ENCODE measurements around the gene C3.

C3 gene

DNA sequence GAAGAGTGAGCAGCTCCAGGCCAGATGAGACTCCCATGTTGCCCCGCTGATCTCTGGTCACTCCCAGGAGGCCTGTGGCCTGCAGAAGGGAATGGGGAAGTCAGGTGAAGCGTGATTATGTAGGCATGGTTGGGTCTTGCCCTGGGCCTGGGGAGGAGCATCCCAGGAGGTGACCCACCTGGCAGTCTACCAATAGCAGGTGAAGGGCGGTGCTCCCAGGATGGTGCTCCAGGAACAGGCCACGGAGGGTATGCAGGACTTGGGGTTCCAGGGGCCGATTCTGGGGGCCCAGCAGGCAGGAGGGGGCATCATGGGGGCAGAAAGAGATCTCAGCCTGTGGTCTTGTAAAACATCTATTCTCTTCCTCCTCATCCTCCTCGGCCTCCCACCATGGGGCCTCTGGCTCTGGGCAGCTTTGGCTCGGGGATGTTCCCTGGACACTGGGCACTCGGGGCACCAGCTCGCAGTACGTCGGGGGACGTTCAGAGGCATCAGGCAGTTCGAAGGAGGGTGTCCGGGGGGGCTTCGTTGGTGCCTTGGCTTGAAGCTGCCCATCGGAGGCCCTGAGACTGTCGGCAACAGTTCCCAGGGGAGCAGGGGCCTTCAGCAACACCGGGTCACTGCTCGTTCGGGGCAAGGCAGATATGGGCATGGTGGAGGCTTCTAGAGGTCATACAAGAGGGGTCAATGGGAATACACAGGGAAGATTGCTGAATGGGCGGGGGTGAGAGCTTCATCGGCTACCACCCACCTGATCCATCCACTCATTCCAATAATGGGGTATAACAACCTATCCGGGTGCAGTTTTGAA is 34.4 kb upstream of the C3 start:
- Histone ChIP-seq H3K4me1 (ENCODE audit: control insufficient read depth in 1 of 2, insufficient read depth in 1 of 2, low read depth in 1 of 2, low read length in 1 of 2) (peaks cover 10 to 13% of the 10 kb centered on the region in 2 experiments), H3K9me3 (no peaks in the 10 kb centered on the region), H3K36me3 (no peaks in the 10 kb centered on the region), H3K27me3 (peaks cover 9% of the 10 kb centered on the region), H3K4me3 (ENCODE audit: low read depth in 1 of 2, low read length in 1 of 2) (no peak overlapping the region), H3K27ac (no peak overlapping the region)
- TF ChIP-seq, protein P1, sequence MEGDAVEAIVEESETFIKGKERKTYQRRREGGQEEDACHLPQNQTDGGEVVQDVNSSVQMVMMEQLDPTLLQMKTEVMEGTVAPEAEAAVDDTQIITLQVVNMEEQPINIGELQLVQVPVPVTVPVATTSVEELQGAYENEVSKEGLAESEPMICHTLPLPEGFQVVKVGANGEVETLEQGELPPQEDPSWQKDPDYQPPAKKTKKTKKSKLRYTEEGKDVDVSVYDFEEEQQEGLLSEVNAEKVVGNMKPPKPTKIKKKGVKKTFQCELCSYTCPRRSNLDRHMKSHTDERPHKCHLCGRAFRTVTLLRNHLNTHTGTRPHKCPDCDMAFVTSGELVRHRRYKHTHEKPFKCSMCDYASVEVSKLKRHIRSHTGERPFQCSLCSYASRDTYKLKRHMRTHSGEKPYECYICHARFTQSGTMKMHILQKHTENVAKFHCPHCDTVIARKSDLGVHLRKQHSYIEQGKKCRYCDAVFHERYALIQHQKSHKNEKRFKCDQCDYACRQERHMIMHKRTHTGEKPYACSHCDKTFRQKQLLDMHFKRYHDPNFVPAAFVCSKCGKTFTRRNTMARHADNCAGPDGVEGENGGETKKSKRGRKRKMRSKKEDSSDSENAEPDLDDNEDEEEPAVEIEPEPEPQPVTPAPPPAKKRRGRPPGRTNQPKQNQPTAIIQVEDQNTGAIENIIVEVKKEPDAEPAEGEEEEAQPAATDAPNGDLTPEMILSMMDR (IDR thresholded peaks at IDR 0.05), result no peak

DNA sequence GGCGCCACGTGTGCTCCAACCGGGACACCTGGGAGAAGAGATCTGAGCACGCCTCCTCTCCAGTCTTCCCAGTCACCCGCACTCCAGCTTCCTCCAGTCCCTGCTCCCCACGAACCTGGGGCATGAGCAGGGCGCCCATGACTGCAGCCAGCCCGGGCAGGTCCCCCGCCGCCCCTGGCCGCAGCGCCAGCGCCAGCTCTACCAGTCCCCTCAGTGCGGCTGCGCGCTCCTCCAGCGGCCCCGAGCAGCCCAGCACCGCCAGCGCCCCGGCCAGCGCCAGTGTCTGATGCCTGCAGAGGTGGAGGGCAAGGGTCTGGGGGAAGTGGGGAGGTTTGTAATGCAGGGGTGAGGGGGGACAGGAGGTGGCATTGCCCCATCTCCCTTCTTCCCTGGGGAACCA is 33.7 kb upstream of the C3 start:
- H3K27me3 ChIP-seq, result peaks cover 16% of the 10 kb centered on the region
- H3K36me3 ChIP-seq, result no peaks in the 10 kb centered on the region
- no peaks in the 10 kb centered on the region for H3K9me3 ChIP-seq
- TF ChIP-seq, protein P1 (IDR thresholded peaks at IDR 0.05), result no peak
- peaks cover 10 to 13% of the 10 kb centered on the region in 2 experiments for H3K4me1 ChIP-seq (ENCODE audit: control insufficient read depth in 1 of 2, insufficient read depth in 1 of 2, low read depth in 1 of 2, low read length in 1 of 2)
- H3K27ac ChIP-seq, result no peak overlapping the region
- H3K4me3 ChIP-seq (ENCODE audit: low read depth in 1 of 2, low read length in 1 of 2), result peak overlapping the region in 1 of 2 experiments; percentile 60

DNA sequence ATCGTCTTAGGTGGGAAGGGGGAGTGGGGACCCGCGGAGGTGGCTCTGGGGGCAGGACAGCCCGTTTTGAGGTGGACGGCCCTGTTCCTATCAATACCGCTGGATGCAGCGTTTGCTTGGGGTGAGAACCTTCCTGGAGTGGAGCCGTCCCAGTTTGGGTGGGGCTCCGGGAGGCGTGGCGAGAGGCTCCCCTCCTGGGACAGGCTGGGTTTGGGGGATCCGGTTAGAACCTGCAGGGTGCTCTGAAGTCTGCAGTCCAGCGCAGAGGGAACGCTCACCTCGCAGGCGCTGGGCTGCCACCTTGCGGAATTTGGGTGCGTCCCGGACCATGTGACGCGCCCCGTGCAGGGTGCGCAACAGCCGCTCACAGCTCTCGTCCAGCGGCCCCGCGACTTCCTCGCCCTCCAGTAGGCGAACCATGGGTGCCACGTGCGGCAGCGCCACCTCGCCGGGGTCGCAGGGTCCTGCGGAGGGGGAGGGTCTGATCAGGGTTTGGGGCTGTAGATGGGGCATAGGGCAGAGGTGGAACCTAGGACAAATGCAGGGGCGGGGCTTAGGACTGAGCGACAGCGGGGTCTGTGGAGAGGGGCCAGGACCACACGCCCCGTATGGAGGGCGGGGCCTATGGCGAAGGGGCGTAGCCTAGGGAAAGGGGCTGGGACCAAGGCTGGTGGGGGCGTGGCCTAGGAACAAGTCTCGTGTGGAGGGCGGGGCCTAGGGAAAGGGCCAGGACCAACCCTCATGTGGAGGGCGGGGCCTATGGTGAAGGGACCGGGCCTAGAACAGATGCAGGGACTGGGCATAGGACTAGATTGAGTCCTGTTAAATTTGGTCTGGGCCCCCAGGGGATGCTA is 33.0 kb upstream of the C3 start:
- H3K4me1 ChIP-seq (ENCODE audit: control insufficient read depth in 1 of 2, insufficient read depth in 1 of 2, low read depth in 1 of 2, low read length in 1 of 2), result peaks cover 10 to 13% of the 10 kb centered on the region in 2 experiments
- TF ChIP-seq, protein P1 (IDR thresholded peaks at IDR 0.05), result peak; percentile 82
- H3K36me3 ChIP-seq, result no peaks in the 10 kb centered on the region
- H3K9me3 ChIP-seq, result no peaks in the 10 kb centered on the region
- peak overlapping the region; percentile 51 to 60 for H3K4me3 ChIP-seq (ENCODE audit: low read depth in 1 of 2, low read length in 1 of 2)
- peak overlapping the region; percentile 63 for H3K27ac ChIP-seq
- H3K27me3 ChIP-seq, result peaks cover 23% of the 10 kb centered on the region

DNA sequence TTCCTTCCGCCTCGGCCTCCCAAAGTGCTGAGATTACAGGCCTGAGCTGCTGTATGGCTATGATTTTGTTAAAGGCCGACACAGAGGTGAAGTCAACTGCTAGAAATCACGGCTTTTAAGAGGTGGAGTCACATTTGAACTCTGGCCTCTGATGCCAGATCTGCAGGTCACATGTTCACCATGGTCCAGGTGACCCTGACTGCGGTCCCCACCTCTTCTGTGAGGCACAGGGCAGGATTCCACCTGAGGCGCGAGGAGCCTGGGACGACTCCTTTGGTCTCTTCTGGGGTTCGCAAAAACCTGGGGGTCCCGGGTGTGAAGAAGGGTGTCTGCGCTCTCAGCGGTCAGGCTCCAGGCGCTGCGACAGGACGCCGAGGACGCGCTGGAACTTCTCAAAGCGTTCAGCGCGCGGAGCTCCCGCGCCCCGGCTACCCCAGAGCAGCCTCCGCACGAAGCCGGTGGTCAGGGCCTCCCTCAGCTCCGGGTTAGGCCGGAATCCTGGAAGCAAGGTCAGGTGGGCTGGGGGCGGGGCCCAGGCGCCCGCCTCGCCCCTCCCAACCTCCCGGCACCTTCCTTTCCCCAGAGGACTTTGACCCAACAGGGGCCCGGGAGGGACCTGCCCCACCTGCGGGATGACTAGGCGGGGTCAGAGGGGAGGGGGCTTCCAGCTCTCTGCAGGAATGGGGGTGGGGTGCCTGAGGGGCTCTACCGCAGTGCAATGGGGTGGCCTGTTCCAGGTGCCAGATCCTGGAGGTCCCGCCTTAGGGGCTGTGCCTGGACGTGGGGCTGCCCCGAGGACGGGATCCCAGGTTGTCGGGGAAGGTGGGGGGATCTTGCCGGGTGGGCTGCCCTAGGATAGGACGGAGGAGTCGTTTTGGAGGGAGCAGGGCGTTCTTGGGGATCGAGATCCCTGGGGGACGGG is 32.1 kb upstream of the C3 start:
- H3K9me3 ChIP-seq, result no peaks in the 10 kb centered on the region
- no peak overlapping the region for H3K27ac ChIP-seq
- TF ChIP-seq, protein P1 (IDR thresholded peaks at IDR 0.05), result no peak
- no peaks in the 10 kb centered on the region for H3K36me3 ChIP-seq
- no peak overlapping the region for H3K4me3 ChIP-seq (ENCODE audit: low read depth in 1 of 2, low read length in 1 of 2)
- peaks cover 24% of the 10 kb centered on the region for H3K27me3 ChIP-seq
- peaks cover 10 to 13% of the 10 kb centered on the region in 2 experiments for H3K4me1 ChIP-seq (ENCODE audit: control insufficient read depth in 1 of 2, insufficient read depth in 1 of 2, low read depth in 1 of 2, low read length in 1 of 2)

DNA sequence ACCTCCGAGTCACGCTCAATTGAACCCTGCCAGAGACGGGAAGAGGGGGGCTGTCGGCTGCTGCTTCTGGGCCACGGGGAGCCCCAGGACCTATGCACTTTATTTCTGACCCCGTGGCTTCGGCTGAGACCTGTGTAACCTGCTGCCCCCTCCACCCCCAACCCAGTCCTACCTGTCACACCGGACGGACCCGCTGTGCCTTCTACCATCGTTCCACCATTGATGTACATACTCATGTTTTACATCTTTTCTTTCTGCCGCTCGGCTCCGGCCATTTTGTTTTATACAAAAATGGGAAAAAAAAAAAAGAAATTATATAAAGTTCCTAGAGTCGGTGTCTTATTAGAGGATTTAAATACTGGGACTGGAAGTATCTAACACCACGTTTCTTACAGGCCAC is 30.7 kb upstream of the C3 start:
- Histone ChIP-seq H3K9me3 (no peaks in the 10 kb centered on the region), H3K27ac (no peak overlapping the region), H3K36me3 (no peaks in the 10 kb centered on the region), H3K27me3 (peaks cover 24% of the 10 kb centered on the region), H3K4me1 (ENCODE audit: control insufficient read depth in 1 of 2, insufficient read depth in 1 of 2, low read depth in 1 of 2, low read length in 1 of 2) (peaks cover 10 to 13% of the 10 kb centered on the region in 2 experiments), H3K4me3 (ENCODE audit: low read depth in 1 of 2, low read length in 1 of 2) (no peak overlapping the region)
- TF ChIP-seq, protein P1 (IDR thresholded peaks at IDR 0.05), result no peak

Data from neutrophil (primary cell).